ENCODE data around the gene FNDC5. TPM values are rescaled to one million over a fixed set of nuclear protein-coding genes. Genes with fewer than 3 reads are reported as not detected.

FNDC5 gene
- total RNA-seq, 1 experiment from 2014 or later = not detected

GRCh38 chr1:32878183-32878582, 7.5 kb upstream of the FNDC5 start:
- Mint-ChIP-seq H3K36me3 (ENCODE audit: insufficient read depth, unreplicated experiment) (no peaks in the 10 kb centered on the region), H3K4me3 (ENCODE audit: low read depth, unreplicated experiment) (no peak overlapping the region), H3K27me3 (ENCODE audit: unreplicated experiment) (peaks cover 37% of the 10 kb centered on the region), H3K27ac (ENCODE audit: unreplicated experiment) (no peak overlapping the region), H3K9me3 (ENCODE audit: low read depth, unreplicated experiment) (no peaks in the 10 kb centered on the region), H3K4me1 (ENCODE audit: low read depth, unreplicated experiment) (peaks cover 32% of the 10 kb centered on the region)
- no peak for TF ChIP-seq CTCF (IDR thresholded peaks at IDR 0.05; ENCODE audit: unreplicated experiment)
- no TSS peak for BruUV-seq (replicated peaks)
- DNase-seq = no peak
- CTCF ChIA-PET = interaction anchor here (0.6 to 1.2 kb wide), 2 partner anchors 15 to 29 kb away, joined by 3 read pairs; no protein-coding TSS in a partner anchor
- intact Hi-C loops (cut with micrococcal nuclease; ENCODE audit: unreplicated experiment) = loop anchor here (10.0 kb wide), 1 partner anchor 473 kb away; no protein-coding TSS in a partner anchor

GRCh38 chr1:32877211-32878110, 6.7 kb upstream of the FNDC5 start:
- intact Hi-C loops (cut with micrococcal nuclease; ENCODE audit: unreplicated experiment) = loop anchor here (10.0 kb wide), 1 partner anchor 473 kb away; no protein-coding TSS in a partner anchor
- H3K9me3 Mint-ChIP-seq (ENCODE audit: low read depth, unreplicated experiment) = no peaks in the 10 kb centered on the region
- no peak for DNase-seq
- peaks cover 4% of the 10 kb centered on the region for H3K36me3 Mint-ChIP-seq (ENCODE audit: insufficient read depth, unreplicated experiment)
- no TSS peak for BruUV-seq (replicated peaks)
- no peak for TF ChIP-seq CTCF (IDR thresholded peaks at IDR 0.05; ENCODE audit: unreplicated experiment)
- peaks cover 32% of the 10 kb centered on the region for H3K4me1 Mint-ChIP-seq (ENCODE audit: low read depth, unreplicated experiment)
- no peak overlapping the region for H3K4me3 Mint-ChIP-seq (ENCODE audit: low read depth, unreplicated experiment)
- H3K27ac Mint-ChIP-seq (ENCODE audit: unreplicated experiment) = no peak overlapping the region
- CTCF ChIA-PET = interaction anchor here (1.3 to 1.7 kb wide), 2 partner anchors 130 to 209 kb away, joined by 4 to 6 read pairs; no protein-coding TSS in a partner anchor
- H3K27me3 Mint-ChIP-seq (ENCODE audit: unreplicated experiment) = peaks cover 43% of the 10 kb centered on the region

GRCh38 chr1:32876341-32877210, 5.9 kb upstream of the FNDC5 start:
- H3K27me3 Mint-ChIP-seq (ENCODE audit: unreplicated experiment) = peaks cover 52% of the 10 kb centered on the region
- CTCF ChIA-PET = interaction anchor here (0.6 to 1.7 kb wide), 3 partner anchors 131 to 513 kb away, joined by 4 to 6 read pairs (median 4); no protein-coding TSS in a partner anchor
- H3K4me3 Mint-ChIP-seq (ENCODE audit: low read depth, unreplicated experiment) = no peak overlapping the region

More at GRCh38 chr1:32876341-32877210, 5.9 kb upstream of the FNDC5 start:
- BruUV-seq (replicated peaks) = no TSS peak
- DNase-seq = peak; percentile 73
- H3K27ac Mint-ChIP-seq (ENCODE audit: unreplicated experiment) = no peak overlapping the region
- no peaks in the 10 kb centered on the region for H3K9me3 Mint-ChIP-seq (ENCODE audit: low read depth, unreplicated experiment)
- peak; percentile 87 for TF ChIP-seq CTCF (IDR thresholded peaks at IDR 0.05; ENCODE audit: unreplicated experiment)
- peaks cover 31% of the 10 kb centered on the region for H3K4me1 Mint-ChIP-seq (ENCODE audit: low read depth, unreplicated experiment)
- peaks cover 4% of the 10 kb centered on the region for H3K36me3 Mint-ChIP-seq (ENCODE audit: insufficient read depth, unreplicated experiment)
- intact Hi-C loops (cut with micrococcal nuclease; ENCODE audit: unreplicated experiment) = loop anchor here (1.0 to 10.0 kb wide), 2 partner anchors 210 to 472 kb away; no protein-coding TSS in a partner anchor
